Glomerular visceral epithelial cell (primary cell): ENCODE measurements around the gene C2orf68.
A peak's percentile ranks its signal among the peaks of the same experiment; 100 is the strongest.
"Not testable (repeated sequence)": the region's sequence is repeated elsewhere in the genome, so short reads cannot be mapped to it uniquely, and the experiment has no call there.

Experiments
- DNase-seq: peaks from one replicate; pipeline ENCODE4 v3.0.0-alpha.2; 2016; ENCODE audit errors: extremely low spot score

C2orf68 gene

GRCh38 chr2:85611705-85612587 lies at the start of gene C2orf68:
Gene C2orf68 (minus strand): TSS chr2:85612066. CDS start chr2:85611984, 82 bp downstream.
- DNase-seq, result peak; percentile 81

- no peak for DNase-seq
Measured at GRCh38 chr2:85661139-85661858, 49.4 kb upstream of the C2orf68 start.

GRCh38 chr2:85660725-85661124 lies 48.9 kb upstream of the C2orf68 start:
- DNase-seq, result no peak

- DNase-seq, result not testable (repeated sequence)
Measured at GRCh38 chr2:85660301-85660700, 48.4 kb upstream of the C2orf68 start.

- DNase-seq, result no peak
Measured at GRCh38 chr2:85659324-85659981, 47.6 kb upstream of the C2orf68 start.

GRCh38 chr2:85657399-85657798 lies 45.5 kb upstream of the C2orf68 start:
- DNase-seq, result not testable (repeated sequence)

GRCh38 chr2:85656468-85656867 lies 44.6 kb upstream of the C2orf68 start:
- DNase-seq, result no peak

- DNase-seq, result peak; percentile 72
Measured at GRCh38 chr2:85655961-85656417, 44.1 kb upstream of the C2orf68 start.

GRCh38 chr2:85653996-85654395 lies 42.1 kb upstream of the C2orf68 start:
- DNase-seq, result no peak

- DNase-seq, result no peak
Measured at GRCh38 chr2:85652056-85652455, 40.2 kb upstream of the C2orf68 start.

- no peak for DNase-seq
Measured at GRCh38 chr2:85651097-85651496, 39.2 kb upstream of the C2orf68 start.

GRCh38 chr2:85650456-85650855 lies 38.6 kb upstream of the C2orf68 start:
- no peak for DNase-seq

- no peak for DNase-seq
Measured at GRCh38 chr2:85649201-85650190, 37.6 kb upstream of the C2orf68 start.

GRCh38 chr2:85648619-85649018 lies 36.8 kb upstream of the C2orf68 start:
- peak; percentile 24 for DNase-seq

GRCh38 chr2:85647823-85648526 lies 36.1 kb upstream of the C2orf68 start:
- no peak for DNase-seq

- no peak for DNase-seq
Measured at GRCh38 chr2:85646166-85646565, 34.3 kb upstream of the C2orf68 start.

- DNase-seq, result no peak
Measured at GRCh38 chr2:85644909-85645308, 33.0 kb upstream of the C2orf68 start.

- DNase-seq, result no peak
Measured at GRCh38 chr2:85642725-85643124, 30.9 kb upstream of the C2orf68 start.

- no peak for DNase-seq
Measured at GRCh38 chr2:85635636-85636035, 23.8 kb upstream of the C2orf68 start.

GRCh38 chr2:85635011-85635410 lies 23.1 kb upstream of the C2orf68 start:
- DNase-seq, result no peak
